ENCODE data around the gene PM20D1.

Gene PM20D1

DNA sequence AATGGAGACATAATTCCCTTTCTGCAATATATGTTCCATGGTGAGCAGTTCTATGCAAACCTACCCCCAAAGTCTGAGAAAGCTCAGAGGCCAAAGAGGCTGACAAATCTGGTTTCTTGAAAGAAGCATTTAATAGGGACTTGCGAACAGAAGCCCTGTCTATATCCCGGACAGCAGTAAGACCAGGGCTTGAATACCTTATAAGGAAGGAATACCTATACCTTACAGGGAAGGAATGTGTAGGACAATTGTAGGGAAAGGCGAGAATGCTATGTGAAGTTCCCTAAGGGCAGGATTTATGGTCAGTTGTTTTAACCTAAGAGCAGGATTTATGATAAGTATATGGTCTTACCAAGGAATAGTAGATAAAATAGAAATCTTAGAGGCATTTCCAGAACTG, 31.9 kb downstream of the PM20D1 start:
- Histone ChIP-seq H3K27ac (ENCODE audit: poor library complexity, severe bottlenecking) (no peak overlapping the region), H3K27me3 (ENCODE audit: insufficient read depth, poor library complexity, severe bottlenecking) (no peaks in the 10 kb centered on the region), H3K4me3 (ENCODE audit: severe bottlenecking) (no peak overlapping the region), H3K4me1 (ENCODE audit: insufficient read depth, poor library complexity, severe bottlenecking) (peaks cover 5% of the 10 kb centered on the region), H3K36me3 (ENCODE audit: low read depth) (no peaks in the 10 kb centered on the region), H3K9me3 (ENCODE audit: severe bottlenecking) (no peaks in the 10 kb centered on the region)
- DNase-seq (ENCODE audit: low spot score) (no peak), ATAC-seq (ENCODE audit: low read depth) (no peak)
- TF ChIP-seq, protein P1, sequence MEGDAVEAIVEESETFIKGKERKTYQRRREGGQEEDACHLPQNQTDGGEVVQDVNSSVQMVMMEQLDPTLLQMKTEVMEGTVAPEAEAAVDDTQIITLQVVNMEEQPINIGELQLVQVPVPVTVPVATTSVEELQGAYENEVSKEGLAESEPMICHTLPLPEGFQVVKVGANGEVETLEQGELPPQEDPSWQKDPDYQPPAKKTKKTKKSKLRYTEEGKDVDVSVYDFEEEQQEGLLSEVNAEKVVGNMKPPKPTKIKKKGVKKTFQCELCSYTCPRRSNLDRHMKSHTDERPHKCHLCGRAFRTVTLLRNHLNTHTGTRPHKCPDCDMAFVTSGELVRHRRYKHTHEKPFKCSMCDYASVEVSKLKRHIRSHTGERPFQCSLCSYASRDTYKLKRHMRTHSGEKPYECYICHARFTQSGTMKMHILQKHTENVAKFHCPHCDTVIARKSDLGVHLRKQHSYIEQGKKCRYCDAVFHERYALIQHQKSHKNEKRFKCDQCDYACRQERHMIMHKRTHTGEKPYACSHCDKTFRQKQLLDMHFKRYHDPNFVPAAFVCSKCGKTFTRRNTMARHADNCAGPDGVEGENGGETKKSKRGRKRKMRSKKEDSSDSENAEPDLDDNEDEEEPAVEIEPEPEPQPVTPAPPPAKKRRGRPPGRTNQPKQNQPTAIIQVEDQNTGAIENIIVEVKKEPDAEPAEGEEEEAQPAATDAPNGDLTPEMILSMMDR (IDR thresholded peaks at IDR 0.05; ENCODE audit: poor library complexity, severe bottlenecking), result no peak

DNA sequence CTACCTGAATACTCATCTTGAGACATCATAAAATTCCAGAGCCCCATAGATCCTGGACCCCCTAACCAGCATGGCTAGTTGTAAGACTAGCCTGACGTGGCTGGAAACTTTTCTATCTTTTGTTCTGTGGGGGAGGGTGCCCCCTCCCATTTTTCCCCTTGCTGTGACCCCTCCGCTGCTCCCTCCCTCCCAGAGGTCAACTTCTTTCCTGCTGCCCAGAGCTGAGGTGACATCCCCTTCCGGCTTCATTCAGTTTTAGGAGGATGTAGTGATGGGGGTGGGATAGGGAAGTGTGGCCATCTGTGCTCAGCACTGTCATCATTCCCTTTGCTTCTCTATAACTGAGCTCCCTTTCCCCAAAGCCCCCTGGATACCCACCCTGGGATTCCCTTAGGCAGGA, 32.6 kb downstream of the PM20D1 start:
- H3K36me3 ChIP-seq (ENCODE audit: low read depth), result no peaks in the 10 kb centered on the region
- ATAC-seq (ENCODE audit: low read depth) (no peak), DNase-seq (ENCODE audit: low spot score) (no peak)
- TF ChIP-seq, protein P1 (IDR thresholded peaks at IDR 0.05; ENCODE audit: poor library complexity, severe bottlenecking), result no peak
- H3K27ac ChIP-seq (ENCODE audit: poor library complexity, severe bottlenecking), result no peak overlapping the region
- H3K4me1 ChIP-seq (ENCODE audit: insufficient read depth, poor library complexity, severe bottlenecking), result peaks cover 5% of the 10 kb centered on the region
- H3K27me3 ChIP-seq (ENCODE audit: insufficient read depth, poor library complexity, severe bottlenecking), result no peaks in the 10 kb centered on the region
- H3K4me3 ChIP-seq (ENCODE audit: severe bottlenecking), result no peak overlapping the region
- H3K9me3 ChIP-seq (ENCODE audit: severe bottlenecking), result no peaks in the 10 kb centered on the region

DNA sequence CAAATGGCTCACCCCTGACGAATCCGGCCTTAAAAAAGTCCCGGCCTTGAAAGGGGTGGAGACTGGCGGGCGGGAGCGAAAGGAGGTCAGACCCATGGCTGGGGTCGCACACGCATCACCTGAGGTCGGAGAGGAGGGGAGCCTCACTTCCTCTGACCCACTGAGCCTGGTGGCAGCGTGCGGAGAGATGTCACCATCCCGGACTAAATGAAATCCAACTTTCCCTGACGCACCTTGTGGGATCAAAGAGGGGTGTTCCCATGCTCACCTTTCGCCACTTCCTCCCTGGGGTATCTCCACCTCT, 36.2 kb downstream of the PM20D1 start:
- ATAC-seq (ENCODE audit: low read depth), result peak; percentile 61
- Histone ChIP-seq H3K4me3 (ENCODE audit: severe bottlenecking) (peak overlapping the region; percentile 64), H3K9me3 (ENCODE audit: severe bottlenecking) (no peaks in the 10 kb centered on the region), H3K4me1 (ENCODE audit: insufficient read depth, poor library complexity, severe bottlenecking) (peaks cover 7% of the 10 kb centered on the region), H3K27me3 (ENCODE audit: insufficient read depth, poor library complexity, severe bottlenecking) (no peaks in the 10 kb centered on the region), H3K27ac (ENCODE audit: poor library complexity, severe bottlenecking) (peak overlapping the region; percentile 35), H3K36me3 (ENCODE audit: low read depth) (peaks cover 8% of the 10 kb centered on the region)
- TF ChIP-seq, protein P1 (IDR thresholded peaks at IDR 0.05; ENCODE audit: poor library complexity, severe bottlenecking), result no peak
- DNase-seq (ENCODE audit: low spot score), result no peak

DNA sequence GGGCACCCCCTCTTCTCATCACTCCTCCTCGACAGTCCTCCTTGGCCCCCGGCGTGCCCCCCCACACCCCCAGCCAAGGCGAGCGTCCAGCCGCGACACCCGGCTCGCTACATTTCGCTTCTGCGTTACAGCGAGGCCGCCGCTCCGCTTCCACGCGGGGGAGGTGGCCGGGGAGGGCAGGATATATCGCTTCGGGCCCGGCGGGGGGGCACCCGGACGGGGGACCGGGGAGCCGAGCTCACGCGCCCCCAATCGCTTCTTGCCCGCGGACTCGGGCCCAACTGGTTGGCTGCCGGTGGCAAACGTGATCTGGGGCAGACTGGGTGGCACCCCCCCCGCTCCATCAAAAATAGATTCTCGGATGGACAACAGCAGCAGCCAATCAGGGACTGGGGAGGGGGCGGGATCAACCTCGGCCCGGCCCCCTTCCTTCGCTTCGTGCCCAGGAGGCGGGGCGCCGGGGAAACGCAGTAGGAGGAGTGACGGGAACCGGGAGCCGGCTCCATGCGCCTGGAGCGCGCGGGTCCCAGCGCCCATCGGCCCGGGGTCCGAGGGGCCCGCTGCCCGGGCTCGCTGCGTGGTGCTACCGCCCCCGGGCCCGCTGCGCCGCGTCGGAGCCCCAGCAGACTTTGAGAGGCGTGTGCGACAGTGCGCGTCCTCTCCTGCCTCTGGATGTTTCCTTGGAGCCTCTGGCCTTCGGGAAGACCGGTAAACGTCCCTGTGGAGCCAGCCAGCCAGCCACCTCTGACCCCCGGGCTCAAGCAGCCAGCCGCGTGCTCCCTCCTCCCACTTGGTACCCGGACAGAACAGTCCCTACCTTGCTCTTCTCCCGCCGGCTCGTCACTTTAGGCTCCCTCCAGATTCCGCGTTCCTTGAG, 36.8 kb downstream of the PM20D1 start, which contains the start of gene SLC41A1:
TSS of gene SLC41A1 (minus strand) at position 321 of the 877 bp plus-strand sequence. CDS start 2,757 bp downstream, outside the sequence.
- peaks cover 8% of the 10 kb centered on the region for H3K36me3 ChIP-seq (ENCODE audit: low read depth)
- H3K9me3 ChIP-seq (ENCODE audit: severe bottlenecking), result no peaks in the 10 kb centered on the region
- H3K4me1 ChIP-seq (ENCODE audit: insufficient read depth, poor library complexity, severe bottlenecking), result peaks cover 7% of the 10 kb centered on the region
- H3K4me3 ChIP-seq (ENCODE audit: severe bottlenecking), result peak within 1 kb of the TSS; percentile 64
- TF ChIP-seq, protein P1 (IDR thresholded peaks at IDR 0.05; ENCODE audit: poor library complexity, severe bottlenecking), result no peak
- ATAC-seq (ENCODE audit: low read depth) (peak; percentile 88), DNase-seq (ENCODE audit: low spot score) (peak; percentile 85)
- no peaks in the 10 kb centered on the region for H3K27me3 ChIP-seq (ENCODE audit: insufficient read depth, poor library complexity, severe bottlenecking)
- H3K27ac ChIP-seq (ENCODE audit: poor library complexity, severe bottlenecking), result peak within 1 kb of the TSS; percentile 35
